T-helper 1 cell (primary cell): Measurements from ENCODE around the gene SRP54.
"Not testable (repeated sequence)": the region's sequence is repeated elsewhere in the genome, so short reads cannot be mapped to it uniquely, and the experiment has no call there.

Experiments
- DNase-seq, 5 donors: peaks; one replicate each; pipeline ENCODE4 v3.0.0-alpha.2; 2012 to 2020

The SRP54 gene

GRCh38 chr14:35050652-35051051 lies 67.9 kb downstream of the SRP54 start:
- no peak for DNase-seq

- no peak for DNase-seq
Observed at GRCh38 chr14:35051796-35052195, 69.0 kb downstream of the SRP54 start.

GRCh38 chr14:35052637-35053036 lies 69.8 kb downstream of the SRP54 start:
- DNase-seq: no peak

- not testable (repeated sequence) for DNase-seq
Observed at GRCh38 chr14:35061113-35061791, 78.5 kb downstream of the SRP54 start.

GRCh38 chr14:35065731-35066130 lies 82.9 kb downstream of the SRP54 start:
- DNase-seq: not testable (repeated sequence)

GRCh38 chr14:35068238-35069012 lies 85.6 kb downstream of the SRP54 start:
- no peak for DNase-seq

GRCh38 chr14:35072226-35072625 lies 89.4 kb downstream of the SRP54 start:
- no peak for DNase-seq

GRCh38 chr14:35073486-35073885 lies 90.7 kb downstream of the SRP54 start:
- DNase-seq: no peak

- no peak for DNase-seq
Observed at GRCh38 chr14:35078082-35078481, 95.3 kb downstream of the SRP54 start.
